Activated naive CD8-positive, alpha-beta T cell treated with anti-CD3 and anti-CD28 coated beads, Interleukin-2, amount 50 U/mL, for 16 hours (primary cell): Measurements from ENCODE around the gene FBXO8.
"Not testable (repeated sequence)": the region's sequence is repeated elsewhere in the genome, so short reads cannot be mapped to it uniquely, and the experiment has no call there.

ENCODE experiments used
- DNase-seq: peaks from one replicate; pipeline ENCODE4 v3.0.0-alpha.2; 2020; ENCODE audit warnings: low read depth, low spot score

FBXO8 gene

GRCh38 chr4:174282836-174283506 lies 496 bp downstream of the FBXO8 start:
- peak; percentile 42 for DNase-seq

- no peak for DNase-seq
Observed at GRCh38 chr4:174281901-174282300, 1.6 kb downstream of the FBXO8 start.

- DNase-seq = no peak
Observed at GRCh38 chr4:174281182-174281737, 2.2 kb downstream of the FBXO8 start.

GRCh38 chr4:174279433-174280155 lies 3.9 kb downstream of the FBXO8 start:
- no peak for DNase-seq

- DNase-seq = no peak
Observed at GRCh38 chr4:174278467-174278866, 5.0 kb downstream of the FBXO8 start.

GRCh38 chr4:174277433-174277832 lies 6.0 kb downstream of the FBXO8 start:
- no peak for DNase-seq

- DNase-seq = no peak
Observed at GRCh38 chr4:174275101-174275500, 8.4 kb downstream of the FBXO8 start.

- DNase-seq = no peak
Observed at GRCh38 chr4:174274436-174274835, 9.0 kb downstream of the FBXO8 start.

GRCh38 chr4:174273930-174274329 lies 9.5 kb downstream of the FBXO8 start:
- no peak for DNase-seq

GRCh38 chr4:174266416-174266815 lies 17.1 kb downstream of the FBXO8 start:
- DNase-seq = no peak

- DNase-seq = no peak
Observed at GRCh38 chr4:174265916-174266315, 17.6 kb downstream of the FBXO8 start.

- DNase-seq = no peak
Observed at GRCh38 chr4:174263445-174263736, 20.1 kb downstream of the FBXO8 start.

GRCh38 chr4:174262624-174263444 lies 20.6 kb downstream of the FBXO8 start:
- DNase-seq = no peak

- not testable (repeated sequence) for DNase-seq
Observed at GRCh38 chr4:174261432-174261831, 22.0 kb downstream of the FBXO8 start.

- DNase-seq = no peak
Observed at GRCh38 chr4:174260099-174260498, 23.4 kb downstream of the FBXO8 start.

GRCh38 chr4:174259580-174259979 lies 23.9 kb downstream of the FBXO8 start:
- no peak for DNase-seq

- no peak for DNase-seq
Observed at GRCh38 chr4:174256277-174256713, 27.2 kb downstream of the FBXO8 start.

GRCh38 chr4:174255786-174256185 lies 27.7 kb downstream of the FBXO8 start:
- DNase-seq = no peak

GRCh38 chr4:174255374-174255773 lies 28.1 kb downstream of the FBXO8 start:
- DNase-seq = no peak

- DNase-seq = no peak
Observed at GRCh38 chr4:174254613-174255012, 28.9 kb downstream of the FBXO8 start.

- no peak for DNase-seq
Observed at GRCh38 chr4:174252412-174252811, 31.1 kb downstream of the FBXO8 start.

- DNase-seq = no peak
Observed at GRCh38 chr4:174248407-174248806, 35.1 kb downstream of the FBXO8 start.
